GM18498 (cell line): ENCODE results near the gene GFOD1.
A peak's percentile ranks its signal among the peaks of the same experiment; 100 is the strongest.
"Not testable (repeated sequence)": the region's sequence is repeated elsewhere in the genome, so short reads cannot be mapped to it uniquely, and the experiment has no call there.

Experiments used
- ATAC-seq: cut with Tn5 transposase; IDR thresholded peaks from one replicate; pipeline ENCODE4 v1.9.1; 2021; ENCODE audit warnings: mild to moderate bottlenecking, moderate library complexity; ENCODE audit not compliant: unreplicated experiment

Gene GFOD1

DNA sequence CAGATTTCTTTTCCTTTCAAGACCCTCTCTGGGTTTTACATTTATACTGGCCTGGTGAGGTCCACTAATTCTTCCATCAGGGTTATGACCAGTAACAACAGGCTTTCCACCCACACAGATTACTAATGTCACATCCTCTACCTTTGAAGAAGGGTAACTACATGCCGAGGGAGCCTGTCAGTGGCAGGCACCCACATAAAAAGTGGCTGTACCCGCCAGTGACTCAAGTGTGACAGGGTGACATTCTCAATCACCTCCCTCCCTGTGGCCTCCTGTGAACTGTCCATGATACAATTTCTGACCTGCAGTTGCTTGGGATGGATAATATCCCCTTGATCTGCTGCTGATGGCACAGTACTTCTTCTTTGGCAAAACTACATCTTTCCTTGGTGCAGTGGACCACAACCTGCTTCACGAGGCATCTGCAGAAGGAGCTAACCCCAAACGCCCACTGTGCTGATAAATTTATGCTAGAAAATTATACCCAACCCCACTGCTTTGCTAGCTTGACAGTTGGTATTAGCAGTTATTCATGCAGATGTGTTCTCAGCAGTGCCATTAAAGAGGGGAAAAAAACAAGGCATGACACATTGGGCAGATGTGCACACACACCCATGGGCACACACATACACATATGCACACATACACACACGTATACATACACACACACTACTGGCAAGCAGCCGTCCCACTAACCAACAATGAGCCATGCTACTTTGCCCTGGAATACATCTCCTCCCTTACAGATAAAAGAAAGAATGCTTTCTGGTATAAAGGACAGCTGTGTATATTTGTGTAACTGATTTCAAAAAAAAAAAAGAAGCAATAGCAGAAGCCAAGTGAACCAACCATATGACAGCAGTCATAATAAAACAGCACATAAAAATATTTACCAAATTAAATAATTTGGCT lies 20.8 kb downstream of the GFOD1 start:
- no peak for ATAC-seq

- no peak for ATAC-seq
Observed at GRCh38 chr6:13465734-13466133, 21.7 kb downstream of the GFOD1 start.

DNA sequence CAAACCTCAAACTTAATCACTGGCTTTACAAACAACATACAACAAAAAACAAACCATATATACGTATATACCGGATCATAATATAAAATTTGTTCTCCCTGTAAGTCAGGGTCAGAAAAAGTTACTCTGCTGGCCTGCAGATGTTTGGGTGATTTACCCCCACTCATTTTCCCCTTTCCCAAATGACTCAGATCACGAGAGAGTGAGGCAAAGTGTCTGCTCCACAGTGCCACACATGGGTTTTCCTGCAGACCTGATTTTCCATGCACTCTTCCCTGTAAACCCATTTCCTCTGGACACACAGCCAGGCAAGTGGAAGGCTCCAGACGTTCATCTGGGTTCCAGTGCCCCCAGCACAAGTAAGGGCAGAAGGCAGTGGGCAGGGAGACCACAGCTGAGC lies 23.5 kb downstream of the GFOD1 start:
- ATAC-seq: no peak

DNA sequence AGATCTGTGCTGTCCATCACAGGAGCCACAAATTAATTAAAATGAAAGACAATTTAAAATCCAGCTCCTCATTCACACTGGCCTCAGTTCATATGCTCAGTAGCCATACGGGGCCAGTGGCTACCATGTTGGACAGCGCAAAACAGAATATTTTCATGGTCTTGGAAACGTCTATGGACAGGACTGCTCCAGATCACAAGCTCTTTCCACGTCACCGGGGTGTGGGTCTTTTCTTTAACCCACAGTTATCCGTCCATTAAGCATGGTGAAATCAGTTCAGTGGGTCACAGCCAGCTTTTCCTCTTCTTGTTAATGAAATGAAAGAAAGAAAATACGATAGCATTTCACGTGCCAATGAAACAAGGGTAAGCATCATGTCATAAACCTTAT lies 24.1 kb downstream of the GFOD1 start:
- ATAC-seq: no peak

- ATAC-seq: no peak
Observed at GRCh38 chr6:13462458-13463327, 24.7 kb downstream of the GFOD1 start.

- ATAC-seq: no peak
Observed at GRCh38 chr6:13461805-13462204, 25.6 kb downstream of the GFOD1 start.

GRCh38 chr6:13461307-13461706 lies 26.1 kb downstream of the GFOD1 start:
- ATAC-seq: no peak

GRCh38 chr6:13460289-13460688 lies 27.1 kb downstream of the GFOD1 start:
- not testable (repeated sequence) for ATAC-seq

GRCh38 chr6:13457577-13457976 lies 29.8 kb downstream of the GFOD1 start:
- no peak for ATAC-seq

DNA sequence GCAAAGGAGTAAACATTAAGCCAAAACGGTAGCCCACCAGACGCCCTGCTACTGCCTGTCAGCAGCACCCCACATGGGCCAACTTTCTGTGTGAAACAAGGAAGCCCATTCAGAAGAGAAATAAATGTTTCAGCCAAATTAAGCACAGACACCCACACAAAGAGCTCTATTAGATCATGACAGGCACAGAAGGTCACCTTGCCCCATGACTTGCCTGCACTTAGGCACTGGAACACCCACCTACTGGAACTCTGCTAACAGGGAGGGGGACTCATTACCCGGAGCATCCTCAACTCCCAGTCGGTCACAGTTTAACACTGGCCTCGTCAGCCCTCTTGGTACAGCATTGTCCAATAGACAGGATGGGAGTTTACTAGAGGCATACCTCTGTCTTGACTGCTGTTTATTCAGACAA lies 31.8 kb downstream of the GFOD1 start:
- no peak for ATAC-seq

- peak; percentile 47 for ATAC-seq
Observed at GRCh38 chr6:13454286-13455221, 32.8 kb downstream of the GFOD1 start.

GRCh38 chr6:13453771-13454251 lies 33.6 kb downstream of the GFOD1 start:
- ATAC-seq: peak; percentile 32

DNA sequence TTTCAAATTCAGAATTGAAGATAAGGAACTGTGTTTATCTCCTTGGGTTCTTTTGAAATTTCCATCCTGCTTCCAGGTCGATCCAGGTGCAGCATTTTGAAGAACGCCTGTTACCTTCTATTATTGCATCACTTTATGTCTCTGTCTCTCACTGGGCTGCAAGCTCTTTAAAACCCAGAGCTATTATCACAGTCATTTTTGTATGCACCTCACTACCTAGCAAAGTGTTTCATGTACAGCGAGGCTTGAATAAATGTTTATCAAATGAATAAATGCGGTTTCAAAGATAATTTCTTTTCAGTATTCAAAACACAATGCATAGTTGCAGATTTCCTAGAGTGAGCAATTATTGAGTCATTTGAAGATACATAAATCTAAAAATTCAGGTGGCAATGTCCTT lies 34.2 kb downstream of the GFOD1 start:
- ATAC-seq: no peak

DNA sequence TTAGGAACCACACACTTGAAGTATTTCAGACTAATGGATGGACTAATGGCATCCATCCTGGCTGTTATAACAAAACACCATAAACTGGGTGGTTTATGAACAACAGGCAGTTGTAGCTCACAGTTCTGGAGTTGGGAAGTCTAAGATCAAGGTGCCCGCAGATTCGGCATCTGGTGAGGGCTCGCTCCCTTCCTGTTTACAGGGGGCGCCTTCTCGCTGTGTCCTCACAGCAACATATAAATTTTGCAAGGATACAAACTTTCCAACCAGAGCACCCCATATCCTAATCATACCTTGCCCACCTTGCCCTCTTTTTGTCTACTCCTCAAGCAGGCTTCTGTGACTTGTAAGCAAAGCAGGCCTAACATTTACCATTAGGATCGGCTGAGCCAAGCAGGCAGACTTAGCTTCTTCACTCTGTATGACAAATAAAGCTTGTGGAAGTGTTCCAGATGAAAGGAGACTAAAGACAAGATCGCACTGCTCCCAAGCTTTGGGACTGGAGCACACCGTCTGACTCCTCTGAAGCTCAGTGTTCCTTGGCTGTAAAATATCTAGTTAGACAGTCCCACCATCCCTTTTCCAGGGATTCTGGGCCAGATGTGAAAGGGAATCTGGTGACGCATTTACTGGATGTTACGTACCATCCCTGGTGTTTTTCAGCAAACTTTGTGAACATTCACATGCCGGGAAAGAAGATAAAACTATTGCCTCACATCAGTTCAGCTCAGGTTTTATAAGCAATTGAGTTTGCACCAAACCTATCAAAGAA lies 34.9 kb downstream of the GFOD1 start:
- no peak for ATAC-seq

DNA sequence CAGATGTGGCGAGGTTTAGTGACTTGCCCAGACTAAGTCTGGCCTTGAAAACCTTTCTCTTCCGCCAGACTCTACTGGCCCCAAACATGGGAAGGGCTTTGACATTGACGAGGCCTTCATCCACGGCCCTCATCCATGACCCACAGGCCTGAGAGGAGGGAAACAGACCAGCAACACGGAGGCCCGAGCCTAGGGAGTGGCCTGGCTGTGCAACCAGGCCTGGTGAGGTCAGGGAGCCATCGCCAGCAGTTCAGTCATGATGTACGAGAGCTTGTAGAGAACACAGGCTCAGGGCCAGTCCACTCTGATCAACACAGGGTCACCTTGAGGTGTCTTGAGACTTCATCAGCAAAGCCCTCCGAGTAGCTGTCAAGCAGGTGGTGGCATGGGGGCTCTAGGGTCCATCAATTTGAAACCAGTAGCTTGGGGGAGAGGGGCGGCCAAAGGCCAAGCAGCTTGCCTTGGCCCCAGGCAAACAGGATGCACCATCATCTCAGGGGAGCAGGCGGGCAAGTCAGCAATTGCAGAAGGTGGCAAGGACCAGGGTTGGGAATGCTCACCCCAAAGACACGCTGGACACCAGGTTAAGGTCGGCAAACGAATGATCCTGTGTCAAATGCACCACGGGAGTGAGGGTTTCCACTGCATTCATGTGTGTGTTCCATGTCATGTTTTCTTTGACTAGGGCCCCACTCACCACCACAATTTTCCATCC lies 36.1 kb downstream of the GFOD1 start:
- ATAC-seq: no peak

DNA sequence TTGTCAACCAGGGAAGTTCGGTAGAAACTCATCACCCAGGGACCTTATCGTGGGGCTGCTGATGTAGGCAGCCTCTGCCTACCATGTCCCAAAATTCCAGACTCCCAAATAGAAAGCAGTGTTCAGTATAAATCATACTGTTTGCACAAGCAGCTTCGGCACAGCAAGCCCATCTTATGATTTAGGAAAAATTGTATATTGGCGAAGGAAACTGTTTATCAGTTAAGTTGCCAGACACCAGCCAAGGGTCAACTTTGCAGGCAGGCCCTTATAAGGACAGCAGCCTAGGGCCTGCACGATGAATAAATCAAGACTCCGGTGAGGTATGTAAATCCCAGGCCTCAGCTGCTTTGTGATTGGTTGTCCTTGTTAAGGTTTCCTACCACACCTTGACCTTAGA lies 36.8 kb downstream of the GFOD1 start:
- no peak for ATAC-seq

GRCh38 chr6:13447949-13448724 lies 39.3 kb downstream of the GFOD1 start:
- ATAC-seq: no peak

DNA sequence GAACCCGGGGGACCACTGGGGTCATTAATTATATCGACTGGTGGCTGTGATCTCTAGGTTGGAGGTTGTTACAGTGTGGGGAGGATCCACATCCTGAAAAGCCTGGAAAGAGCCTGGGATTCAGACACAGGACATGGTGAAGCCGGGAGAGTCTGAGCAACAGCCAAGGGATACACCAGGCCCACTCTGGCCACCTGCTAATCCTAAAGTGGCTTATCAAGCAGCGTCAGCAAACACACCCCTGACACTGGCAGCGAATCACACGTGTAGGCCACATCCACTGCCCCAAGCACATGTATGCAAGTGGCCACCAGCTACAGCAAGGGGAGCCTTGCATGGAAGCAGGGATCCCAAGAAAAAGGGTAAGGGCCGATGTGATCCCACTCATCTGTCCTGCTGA lies 41.0 kb downstream of the GFOD1 start:
- no peak for ATAC-seq

DNA sequence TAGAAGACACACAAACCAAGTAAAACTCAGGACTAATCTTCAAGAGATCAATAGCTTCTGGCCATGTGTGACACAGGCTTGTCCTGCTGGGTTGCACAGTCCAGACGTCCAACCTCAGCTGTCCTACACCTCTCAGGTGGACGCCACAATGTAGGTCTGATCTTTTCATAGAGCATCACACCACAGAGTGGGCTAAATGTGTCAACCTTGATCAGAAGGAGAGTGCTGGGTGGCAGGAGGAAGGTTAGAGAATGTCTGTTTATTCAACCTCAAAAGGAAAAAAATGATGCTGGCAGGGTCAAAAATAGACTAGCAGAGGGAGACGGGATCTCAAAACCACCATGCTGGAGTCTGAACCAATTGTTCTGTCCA lies 41.7 kb downstream of the GFOD1 start:
- no peak for ATAC-seq
